Effector memory CD8-positive, alpha-beta T cell (primary cell): ENCODE results near the gene TADA2A.
"Not testable (repeated sequence)": the region's sequence is repeated elsewhere in the genome, so short reads cannot be mapped to it uniquely, and the experiment has no call there.

Experiments used
- ATAC-seq: fragments of 150-1000 bp; cut with Tn5 transposase; replicated peaks from 2 replicates; pipeline ENCODE4 v1.10.0; 2021; ENCODE audit warnings: mild to moderate bottlenecking, moderate library complexity
- DNase-seq, 3 experiments: peaks; one replicate each; pipeline ENCODE4 v3.0.0; 2021
- H3K27ac Mint-ChIP-seq, 2 donors: one replicate each; pipeline ENCODE4 v1.8.0; 2022; ENCODE audit warnings: mild to moderate bottlenecking in 2 of 2, mixed read lengths in 2 of 2, moderate library complexity in 2 of 2
- H3K27me3 Mint-ChIP-seq, 2 donors: one replicate each; pipeline ENCODE4 v1.8.0; 2022; ENCODE audit warnings: mixed read lengths in 2 of 2
- H3K36me3 Mint-ChIP-seq: one replicate; pipeline ENCODE4 v1.8.0; 2022; ENCODE audit warnings: mild to moderate bottlenecking, moderate library complexity, mixed read lengths; ENCODE audit not compliant: insufficient read depth
- H3K4me1 Mint-ChIP-seq, 2 donors: one replicate each; pipeline ENCODE4 v1.8.0; 2022; ENCODE audit warnings: low read depth in 2 of 2, mixed read lengths in 2 of 2
- H3K4me3 Mint-ChIP-seq, 2 donors: one replicate each; pipeline ENCODE4 v1.8.0; 2022; ENCODE audit warnings: mild to moderate bottlenecking in 2 of 2, mixed read lengths in 2 of 2, moderate library complexity in 2 of 2
- H3K9me3 Mint-ChIP-seq, 2 donors: one replicate each; pipeline ENCODE4 v1.8.0; 2022; ENCODE audit warnings: mixed read lengths in 2 of 2

Gene TADA2A

GRCh38 chr17:37413875-37414519 is 7.3 kb downstream of the TADA2A start:
- DNase-seq: no peak

GRCh38 chr17:37417852-37418251 is 11.2 kb downstream of the TADA2A start:
- no peak overlapping the region for H3K27ac Mint-ChIP-seq
- H3K27me3 Mint-ChIP-seq: no peaks in the 10 kb centered on the region
- no peak for ATAC-seq
- no peak for DNase-seq
- no peaks in the 10 kb centered on the region for H3K9me3 Mint-ChIP-seq
- H3K4me1 Mint-ChIP-seq: peaks cover 0 to 1% of the 10 kb centered on the region in 2 donors
- H3K4me3 Mint-ChIP-seq: no peak overlapping the region
- peaks cover 70% of the 10 kb centered on the region for H3K36me3 Mint-ChIP-seq

More at GRCh38 chr17:37413875-37414519, 7.3 kb downstream of the TADA2A start:
- peaks cover 77% of the 10 kb centered on the region for H3K36me3 Mint-ChIP-seq
- no peaks in the 10 kb centered on the region for H3K27me3 Mint-ChIP-seq
- H3K4me1 Mint-ChIP-seq: peaks cover 1 to 8% of the 10 kb centered on the region in 2 donors
- no peak overlapping the region for H3K4me3 Mint-ChIP-seq
- ATAC-seq: no peak
- H3K27ac Mint-ChIP-seq: no peak overlapping the region
- H3K9me3 Mint-ChIP-seq: no peaks in the 10 kb centered on the region

GRCh38 chr17:37422971-37423625 is 16.4 kb downstream of the TADA2A start:
- no peaks in the 10 kb centered on the region for H3K4me1 Mint-ChIP-seq
- ATAC-seq: no peak
- H3K9me3 Mint-ChIP-seq: no peaks in the 10 kb centered on the region
- no peak overlapping the region for H3K4me3 Mint-ChIP-seq
- no peaks in the 10 kb centered on the region for H3K27me3 Mint-ChIP-seq
- H3K36me3 Mint-ChIP-seq: peaks cover 63% of the 10 kb centered on the region
- no peak for DNase-seq
- H3K27ac Mint-ChIP-seq: peak overlapping the region in 1 of 2 donors; percentile 60

GRCh38 chr17:37425268-37425667 is 18.6 kb downstream of the TADA2A start:
- H3K27me3 Mint-ChIP-seq: no peaks in the 10 kb centered on the region

GRCh38 chr17:37429039-37429438 is 22.4 kb downstream of the TADA2A start:
- Mint-ChIP-seq H3K4me1 (peaks cover 1 to 4% of the 10 kb centered on the region in 2 donors), H3K4me3 (no peak overlapping the region), H3K27ac (peak overlapping the region in 1 of 2 donors; percentile 49), H3K27me3 (no peaks in the 10 kb centered on the region), H3K36me3 (peaks cover 40% of the 10 kb centered on the region), H3K9me3 (no peaks in the 10 kb centered on the region)
- ATAC-seq: no peak
- DNase-seq: no peak

More at GRCh38 chr17:37425268-37425667, 18.6 kb downstream of the TADA2A start:
- Mint-ChIP-seq H3K9me3 (no peaks in the 10 kb centered on the region), H3K27ac (no peak overlapping the region), H3K36me3 (peaks cover 57% of the 10 kb centered on the region), H3K4me3 (no peak overlapping the region), H3K4me1 (no peaks in the 10 kb centered on the region)
- no peak for DNase-seq
- no peak for ATAC-seq

GRCh38 chr17:37429453-37429852 is 22.8 kb downstream of the TADA2A start:
- Mint-ChIP-seq H3K27me3 (no peaks in the 10 kb centered on the region), H3K4me1 (peaks cover 1 to 4% of the 10 kb centered on the region in 2 donors), H3K9me3 (no peaks in the 10 kb centered on the region), H3K27ac (peak overlapping the region; percentile 6 to 49), H3K36me3 (peaks cover 38% of the 10 kb centered on the region), H3K4me3 (no peak overlapping the region)
- DNase-seq (no peak), ATAC-seq (no peak)

GRCh38 chr17:37430051-37430627 is 23.5 kb downstream of the TADA2A start:
- peaks cover 1 to 4% of the 10 kb centered on the region in 2 donors for H3K4me1 Mint-ChIP-seq
- ATAC-seq (no peak), DNase-seq (no peak)
- H3K9me3 Mint-ChIP-seq: no peaks in the 10 kb centered on the region
- peaks cover 33% of the 10 kb centered on the region for H3K36me3 Mint-ChIP-seq
- peak overlapping the region; percentile 6 to 49 for H3K27ac Mint-ChIP-seq
- H3K4me3 Mint-ChIP-seq: no peak overlapping the region
- H3K27me3 Mint-ChIP-seq: no peaks in the 10 kb centered on the region

GRCh38 chr17:37432671-37433070 is 26.0 kb downstream of the TADA2A start:
- Mint-ChIP-seq H3K4me3 (no peak overlapping the region), H3K27me3 (no peaks in the 10 kb centered on the region), H3K36me3 (peaks cover 26% of the 10 kb centered on the region), H3K9me3 (no peaks in the 10 kb centered on the region), H3K27ac (no peak overlapping the region), H3K4me1 (peaks cover 1 to 4% of the 10 kb centered on the region in 2 donors)
- no peak for ATAC-seq
- DNase-seq: no peak

GRCh38 chr17:37438141-37438540 is 31.5 kb downstream of the TADA2A start:
- H3K27ac Mint-ChIP-seq: no peak overlapping the region
- no peak overlapping the region for H3K4me3 Mint-ChIP-seq
- no peak for DNase-seq
- H3K4me1 Mint-ChIP-seq: peaks cover 0 to 4% of the 10 kb centered on the region in 2 donors
- ATAC-seq: no peak
- H3K36me3 Mint-ChIP-seq: peaks cover 49% of the 10 kb centered on the region
- H3K9me3 Mint-ChIP-seq: no peaks in the 10 kb centered on the region
- no peaks in the 10 kb centered on the region for H3K27me3 Mint-ChIP-seq

- ATAC-seq: no peak
- Mint-ChIP-seq H3K27me3 (no peaks in the 10 kb centered on the region), H3K27ac (peak overlapping the region in 1 of 2 donors; percentile 71)
These were observed 33.7 kb downstream of the TADA2A start for GRCh38 chr17:37440424-37440823.

GRCh38 chr17:37441369-37442014 is 34.8 kb downstream of the TADA2A start:
- H3K27me3 Mint-ChIP-seq, ATAC-seq, H3K4me3 Mint-ChIP-seq, DNase-seq, H3K4me1 Mint-ChIP-seq, H3K9me3 Mint-ChIP-seq, H3K27ac Mint-ChIP-seq: not testable (repeated sequence)
- H3K36me3 Mint-ChIP-seq: peaks cover 62% of the 10 kb centered on the region

More at GRCh38 chr17:37440424-37440823, 33.7 kb downstream of the TADA2A start:
- Mint-ChIP-seq H3K36me3 (peaks cover 64% of the 10 kb centered on the region), H3K4me3 (no peak overlapping the region), H3K9me3 (no peaks in the 10 kb centered on the region), H3K4me1 (peaks cover 0 to 4% of the 10 kb centered on the region in 2 donors)
- DNase-seq: no peak

- no peak for DNase-seq
- H3K4me1 Mint-ChIP-seq: peaks cover 2 to 3% of the 10 kb centered on the region in 2 donors
- no peaks in the 10 kb centered on the region for H3K9me3 Mint-ChIP-seq
- no peaks in the 10 kb centered on the region for H3K27me3 Mint-ChIP-seq
- no peak overlapping the region for H3K27ac Mint-ChIP-seq
- peaks cover 70% of the 10 kb centered on the region for H3K36me3 Mint-ChIP-seq
- no peak overlapping the region for H3K4me3 Mint-ChIP-seq
- ATAC-seq: no peak
These were observed 39.3 kb downstream of the TADA2A start for GRCh38 chr17:37446027-37446426.

- H3K27ac Mint-ChIP-seq: peak overlapping the region in 1 of 2 donors; percentile 56
- H3K4me3 Mint-ChIP-seq: no peak overlapping the region
- no peaks in the 10 kb centered on the region for H3K27me3 Mint-ChIP-seq
- peaks cover 59% of the 10 kb centered on the region for H3K36me3 Mint-ChIP-seq
- no peaks in the 10 kb centered on the region for H3K9me3 Mint-ChIP-seq
- peaks cover 2 to 3% of the 10 kb centered on the region in 2 donors for H3K4me1 Mint-ChIP-seq
- no peak for ATAC-seq
- no peak for DNase-seq
These were observed 41.0 kb downstream of the TADA2A start for GRCh38 chr17:37447641-37448040.
